NCI-H446 (cell line): ENCODE measurements around the gene ARL6IP6.
"Not testable (repeated sequence)": the region's sequence is repeated elsewhere in the genome, so short reads cannot be mapped to it uniquely, and the experiment has no call there.

Source experiments
- DNase-seq, 2 experiments: peaks; one replicate each; lab custom pipeline; 2025; lab: John Stamatoyannopoulos, UW

ARL6IP6 gene

GRCh38 chr2:152722639-152723038 lies 4.2 kb downstream of the ARL6IP6 start:
- not testable (repeated sequence) for DNase-seq

- no peak for DNase-seq
Observed at GRCh38 chr2:152723918-152724317, 5.5 kb downstream of the ARL6IP6 start.

- no peak for DNase-seq
Observed at GRCh38 chr2:152729844-152730243, 11.4 kb downstream of the ARL6IP6 start.

- no peak for DNase-seq
Observed at GRCh38 chr2:152730591-152731333, 12.3 kb downstream of the ARL6IP6 start.

- DNase-seq: not testable (repeated sequence)
Observed at GRCh38 chr2:152737509-152737908, 19.1 kb downstream of the ARL6IP6 start.

- no peak for DNase-seq
Observed at GRCh38 chr2:152738438-152738837, 20.0 kb downstream of the ARL6IP6 start.

- DNase-seq: not testable (repeated sequence)
Observed at GRCh38 chr2:152739705-152740104, 21.3 kb downstream of the ARL6IP6 start.

GRCh38 chr2:152740743-152741328 lies 22.4 kb downstream of the ARL6IP6 start:
- DNase-seq: peak; percentile 37 to 70

GRCh38 chr2:152743002-152743401 lies 24.6 kb downstream of the ARL6IP6 start:
- peak in 1 of 2 experiments; percentile 8 for DNase-seq

GRCh38 chr2:152747751-152748150 lies 29.3 kb downstream of the ARL6IP6 start:
- DNase-seq: not testable (repeated sequence)

- DNase-seq: peak in 1 of 2 experiments; percentile 3
Observed at GRCh38 chr2:152755029-152755428, 36.6 kb downstream of the ARL6IP6 start.

- no peak for DNase-seq
Observed at GRCh38 chr2:152759290-152760072, 41.1 kb downstream of the ARL6IP6 start.

- DNase-seq: no peak
Observed at GRCh38 chr2:152761214-152761613, 42.8 kb downstream of the ARL6IP6 start.

GRCh38 chr2:152762202-152762601 lies 43.8 kb downstream of the ARL6IP6 start:
- DNase-seq: no peak

GRCh38 chr2:152763208-152763607 lies 44.8 kb downstream of the ARL6IP6 start:
- DNase-seq: not testable (repeated sequence)

GRCh38 chr2:152763651-152764050 lies 45.2 kb downstream of the ARL6IP6 start:
- no peak for DNase-seq

GRCh38 chr2:152766928-152767327 lies 48.5 kb downstream of the ARL6IP6 start:
- no peak for DNase-seq

GRCh38 chr2:152781175-152781574 lies 62.8 kb downstream of the ARL6IP6 start:
- DNase-seq: peak in 1 of 2 experiments; percentile 10

- no peak for DNase-seq
Observed at GRCh38 chr2:152782171-152782570, 63.8 kb downstream of the ARL6IP6 start.

- peak in 1 of 2 experiments; percentile 52 for DNase-seq
Observed at GRCh38 chr2:152790883-152791282, 72.5 kb downstream of the ARL6IP6 start.

- no peak for DNase-seq
Observed at GRCh38 chr2:152791979-152792378, 73.6 kb downstream of the ARL6IP6 start.

GRCh38 chr2:152792974-152793373 lies 74.6 kb downstream of the ARL6IP6 start:
- DNase-seq: no peak

- no peak for DNase-seq
Observed at GRCh38 chr2:152796941-152797340, 78.5 kb downstream of the ARL6IP6 start.
